Heart right ventricle (tissue), 16 donors: ENCODE data around the gene TEX36. TPM values are rescaled to one million over a fixed set of nuclear protein-coding genes. Genes with fewer than 3 reads are reported as not detected.

Experiments
- ATAC-seq, 8 donors: fragments of 200-7000 bp; cut with Tn5 transposase; one replicate each; pipeline ENCODE4 v1.9.1; 2020; ENCODE audit warnings: mild to moderate bottlenecking in 8 of 8, moderate library complexity in 8 of 8, moderate number of reproducible peaks in 1 of 8
- DNase-seq, 2 donors: peaks; one replicate each; pipeline ENCODE4 v3.0.0-alpha.2; 2020
- H3K27ac ChIP-seq, 10 donors: fragments of 200-600 bp; sonication (generic) in 2 of 10; one replicate each; pipeline versions ENCODE4 v1.5.0 to v1.8.0; 2020 to 2022; ENCODE audit warnings: mild to moderate bottlenecking in 3 of 10
- H3K27me3 ChIP-seq, 7 donors: fragments of 200-600 bp; one replicate each; pipeline ENCODE4 v1.8.0; 2021 to 2022; ENCODE audit warnings: mild to moderate bottlenecking in 2 of 7
- H3K36me3 ChIP-seq, 9 donors: fragments of 200-600 bp; sonication (generic) in 1 of 9; one replicate each; pipeline versions ENCODE4 v1.5.0 to v1.8.0; 2020 to 2022; ENCODE audit warnings: mild to moderate bottlenecking in 2 of 9
- H3K4me1 ChIP-seq, 9 donors: fragments of 200-600 bp; sonication (generic) in 1 of 9; one replicate each; pipeline versions ENCODE4 v1.5.0 to v1.8.0; 2020 to 2022; ENCODE audit warnings: mild to moderate bottlenecking in 4 of 9
- H3K4me3 ChIP-seq, 10 donors: fragments of 200-600 bp; sonication (generic) in 2 of 10; one replicate each; pipeline versions ENCODE4 v1.5.0 to v1.8.0; 2020 to 2022; ENCODE audit warnings: mild to moderate bottlenecking in 7 of 10, moderate library complexity in 2 of 10
- H3K9me3 ChIP-seq, 11 donors: fragments of 200-600 bp in 10 of 11; sonication (generic) in 2 of 11; one replicate each; pipeline versions ENCODE4 v1.5.0 to v1.8.0; 2013 to 2022; ENCODE audit warnings: mild to moderate bottlenecking in 2 of 11, control low read depth in 1 of 11, moderate library complexity in 1 of 11
- CTCF ChIP-seq, 9 donors: fragments of 200-600 bp; sonication (generic) in 2 of 9; IDR thresholded peaks; one replicate each; pipeline versions ENCODE4 v1.5.0 to v1.8.0; 2021 to 2022; ENCODE audit warnings: antibody characterized with exemption in 9 of 9, mild to moderate bottlenecking in 5 of 9, moderate library complexity in 1 of 9
- WGBS, 2 donors: extraction: QIAGEN DNeasy Blood & Tissue Kit; methylation state at CpG; one replicate each; pipeline ENCODE4 v1.1.7; 2013; ENCODE audit warnings: inconsistent platforms in 1 of 2; 5-methylcytosine and 5-hydroxymethylcytosine counted together
- intact Hi-C, 10 donors: fragments of 100-400 bp; cut with DNase I; formaldehyde crosslinking; loops; one replicate each; pipeline versions ENCODE4 v1.11.1 to v1.14.2; 2022
- polyA plus RNA-seq, 2 donors: library from polyadenylated mRNA; stranded (reverse); fragments of 200-250 nt; gene quantifications; one replicate each; pipeline ENCODE4 v1.2.3, GENCODE V29; 2013
- total RNA-seq, 10 donors: library from RNA; stranded (reverse); fragmentation: NEBNext Ultra II Directional in 3 of 10; extraction: Animal tissue kit (Norgen Biotek cat#: 25700) in 3 of 10; gene quantifications; one replicate each; pipeline versions ENCODE4 v1.2.1 to v1.2.4, GENCODE V29; 2021 to 2023
- donor health status: Arrhythmogenic right ventricular cardiomyopathy.
- donor health status: ischemic (EF 13 %, LVEDD 7.1; RV severe dilation, severe dysfunction).
- donor health status: healthy with polysubstance abuse.
- donor health status: DM: no; HTN: yes; CAD: no.
- donor health status: DM: no; HTN: no; CAD: no.
- donor health status: ischemic (EF 25% LVEDD 6.9; RV normal size, moderate dysfunction).
- donor health status: ischemic (EF 25% LVEDD 5.7; RV mildly dilated, moderate dysfunction).
- donor health status: healthy.
- donor health status: DM: yes; HTN: yes; CAD: no.
- donor health status: Ischemic cardiomyopathy.
- donor health status: ischemic (EF 35%, LVEDD 5.7; RV mildly dilated, moderate dysfunction).
- donor health status: nonischemic (EF 11% LVEDD 7.7; RV severe dilation, severe dysfunction).
- donor health status: DM: yes; HTN: yes; CAD: no.
- donor health status: PGD.
- donor health status: ischemic (EF 29% LVEDD 5.4; RV normal size, mild dysfunction).
- donor health status: nonischemic (EF 23%, LVEDD 6.1; RV moderate dilation, normal function).

Gene TEX36
- total and polyA plus RNA-seq, 12 donors: not detected

- peaks cover 0 to 29% (median 6%) of the 10 kb centered on the region in 7 donors for H3K27me3 ChIP-seq
- intact Hi-C loops: no loop called here
- no peak overlapping the region for H3K27ac ChIP-seq
- DNase-seq (no peak), ATAC-seq (no peak)
- 66 to 67% methylated on average over 7 of the region's 7 CpGs for WGBS, 2 donors
- H3K4me3 ChIP-seq: no peak overlapping the region
- H3K9me3 ChIP-seq: no peaks in the 10 kb centered on the region
- no peaks in the 10 kb centered on the region for H3K36me3 ChIP-seq
- no peaks in the 10 kb centered on the region for H3K4me1 ChIP-seq
- no peak for TF ChIP-seq CTCF (IDR thresholded peaks at IDR 0.05)
Measured at GRCh38 chr10:125638555-125638954, 44.4 kb downstream of the TEX36 start.

GRCh38 chr10:125637496-125637895 is 45.5 kb downstream of the TEX36 start:
- TF ChIP-seq CTCF (IDR thresholded peaks at IDR 0.05): no peak
- Histone ChIP-seq H3K4me1 (no peaks in the 10 kb centered on the region), H3K27ac (no peak overlapping the region), H3K36me3 (no peaks in the 10 kb centered on the region), H3K9me3 (no peaks in the 10 kb centered on the region), H3K4me3 (no peak overlapping the region), H3K27me3 (peaks cover 0 to 32% (median 6%) of the 10 kb centered on the region in 7 donors)
- 55 to 61% methylated on average over 6 of the region's 6 CpGs for WGBS, 2 donors
- intact Hi-C loops: no loop called here
- DNase-seq: no peak
- no peak for ATAC-seq

GRCh38 chr10:125634606-125635005 is 48.4 kb downstream of the TEX36 start:
- H3K9me3 ChIP-seq: no peaks in the 10 kb centered on the region
- no peaks in the 10 kb centered on the region for H3K4me1 ChIP-seq
- peaks cover 0 to 22% (median 6%) of the 10 kb centered on the region in 7 donors for H3K27me3 ChIP-seq
- TF ChIP-seq CTCF (IDR thresholded peaks at IDR 0.05): no peak
- intact Hi-C loops: no loop called here
- H3K4me3 ChIP-seq: no peak overlapping the region
- DNase-seq (no peak), ATAC-seq (no peak)
- no peaks in the 10 kb centered on the region for H3K36me3 ChIP-seq
- WGBS, 2 donors: 87 to 88% methylated on average over 5 of the region's 5 CpGs
- H3K27ac ChIP-seq: no peak overlapping the region

- H3K27me3 ChIP-seq: peaks cover 0 to 20% (median 6%) of the 10 kb centered on the region in 7 donors
- no peaks in the 10 kb centered on the region for H3K36me3 ChIP-seq
- ATAC-seq: no peak
- no peak overlapping the region for H3K4me3 ChIP-seq
- no peak for DNase-seq
- H3K4me1 ChIP-seq: no peaks in the 10 kb centered on the region
- no peak overlapping the region for H3K27ac ChIP-seq
- TF ChIP-seq CTCF (IDR thresholded peaks at IDR 0.05): no peak
- intact Hi-C loops: no loop called here
- H3K9me3 ChIP-seq: no peaks in the 10 kb centered on the region
- 67 to 75% methylated on average over 13 of the region's 13 CpGs for WGBS, 2 donors
Measured at GRCh38 chr10:125633517-125633999, 49.4 kb downstream of the TEX36 start.
